Hindlimb muscle (tissue), 1 donor: Measurements from ENCODE around the gene ENTPD7. TPM values are rescaled to one million over a fixed set of nuclear protein-coding genes. Genes with fewer than 3 reads are reported as not detected.
"Not testable (repeated sequence)": the region's sequence is repeated elsewhere in the genome, so short reads cannot be mapped to it uniquely, and the experiment has no call there.

ENCODE experiments used
- DNase-seq: peaks from one replicate; pipeline ENCODE4 v3.0.0-alpha.2; 2013
- polyA plus RNA-seq: library from polyadenylated mRNA; unstranded; fragments of 120-200 nt; gene quantifications from one replicate; pipeline ENCODE4 v1.2.1, GENCODE V29; 2013; ENCODE audit not compliant: insufficient read length

Gene ENTPD7
- polyA plus RNA-seq, 1 donor: 4.1 TPM

- no peak for DNase-seq
Observed at GRCh38 chr10:99689461-99689860, 30.2 kb downstream of the ENTPD7 start.

GRCh38 chr10:99693933-99694583, 34.7 kb downstream of the ENTPD7 start:
- no peak for DNase-seq

- no peak for DNase-seq
Observed at GRCh38 chr10:99695761-99696160, 36.5 kb downstream of the ENTPD7 start.

GRCh38 chr10:99698504-99699080, 39.3 kb downstream of the ENTPD7 start:
- DNase-seq: no peak

- no peak for DNase-seq
Observed at GRCh38 chr10:99700649-99701048, 41.3 kb downstream of the ENTPD7 start.

GRCh38 chr10:99708428-99709012, 49.2 kb downstream of the ENTPD7 start:
- DNase-seq: no peak

- DNase-seq: no peak
Observed at GRCh38 chr10:99709480-99710229, 50.3 kb downstream of the ENTPD7 start.

GRCh38 chr10:99711129-99711719, 51.9 kb downstream of the ENTPD7 start:
- peak; percentile 29 for DNase-seq

- DNase-seq: no peak
Observed at GRCh38 chr10:99714446-99714845, 55.1 kb downstream of the ENTPD7 start.

- no peak for DNase-seq
Observed at GRCh38 chr10:99720387-99720786, 61.1 kb downstream of the ENTPD7 start.

GRCh38 chr10:99730026-99730425, 70.7 kb downstream of the ENTPD7 start:
- no peak for DNase-seq

GRCh38 chr10:99731306-99732032, 72.2 kb downstream of the ENTPD7 start:
- DNase-seq: no peak

GRCh38 chr10:99732033-99732842, 72.9 kb downstream of the ENTPD7 start, which contains the start of the genes COX15 and CUTC:
COX15 (minus strand) TSS chr10:99732127; CDS start chr10:99732049, 78 bp downstream.
CUTC (plus strand) TSS chr10:99732234; CDS start chr10:99732349, 115 bp downstream.
- DNase-seq: peak; percentile 100

GRCh38 chr10:99733366-99733765, 74.1 kb downstream of the ENTPD7 start:
- no peak for DNase-seq

GRCh38 chr10:99734111-99734510, 74.8 kb downstream of the ENTPD7 start:
- not testable (repeated sequence) for DNase-seq

GRCh38 chr10:99740260-99740659, 81.0 kb downstream of the ENTPD7 start:
- DNase-seq: no peak

GRCh38 chr10:99740933-99741559, 81.7 kb downstream of the ENTPD7 start:
- no peak for DNase-seq

- no peak for DNase-seq
Observed at GRCh38 chr10:99742254-99742653, 82.9 kb downstream of the ENTPD7 start.

GRCh38 chr10:99742701-99743100, 83.4 kb downstream of the ENTPD7 start:
- DNase-seq: no peak

- DNase-seq: no peak
Observed at GRCh38 chr10:99743841-99744240, 84.5 kb downstream of the ENTPD7 start.

- not testable (repeated sequence) for DNase-seq
Observed at GRCh38 chr10:99746166-99746565, 86.9 kb downstream of the ENTPD7 start.
